Esophagus squamous epithelium (tissue), 5 donors: Measurements from ENCODE around the gene FRMPD2. TPM values are rescaled to one million over a fixed set of nuclear protein-coding genes. Genes with fewer than 3 reads are reported as not detected.
"Not testable (repeated sequence)": the region's sequence is repeated elsewhere in the genome, so short reads cannot be mapped to it uniquely, and the experiment has no call there.

Experiments
- DNase-seq: peaks from one replicate; lab custom pipeline; 2025; lab: John Stamatoyannopoulos, UW
- H3K27ac ChIP-seq, 4 donors: fragments of 200-600 bp; sonication (generic); one replicate each; pipeline ENCODE4 v1.5.1; 2016 to 2019; ENCODE audit warnings: mild to moderate bottlenecking in 1 of 4
- H3K27me3 ChIP-seq, 4 donors: fragments of 200-600 bp; sonication (generic); 1 replicate in 3 of 4; 2 replicates in 1 of 4; pipeline versions ENCODE4 v1.5.1 to v1.6.0; 2017 to 2021; ENCODE audit warnings: antibody characterized with exemption in 1 of 4
- H3K36me3 ChIP-seq, 3 donors: fragments of 200-600 bp; sonication (generic); one replicate each; pipeline ENCODE4 v1.5.1; 2016 to 2019
- H3K4me1 ChIP-seq, 3 donors: fragments of 200-600 bp; sonication (generic); one replicate each; pipeline ENCODE4 v1.5.1; 2017 to 2019
- H3K4me3 ChIP-seq, 4 donors: fragments of 200-600 bp; sonication (generic); 1 replicate in 3 of 4; 2 replicates in 1 of 4; pipeline ENCODE4 v1.5.1; 2016 to 2019; ENCODE audit warnings: mild to moderate bottlenecking in 2 of 4, moderate library complexity in 1 of 4
- H3K9me3 ChIP-seq, 3 donors: fragments of 200-600 bp; sonication (generic); one replicate each; pipeline ENCODE4 v1.5.1; 2016 to 2019
- POLR2A ChIP-seq, 4 donors: fragments of 450-650 bp; IDR thresholded peaks; one replicate each; pipeline ENCODE4 v1.6.1; 2017; ENCODE audit warnings: antibody characterized with exemption in 4 of 4, mild to moderate bottlenecking in 4 of 4, moderate library complexity in 3 of 4
- WGBS, 2 donors: methylation state at CpG; one replicate each; pipeline ENCODE4 v1.1.5; 2018; 5-methylcytosine and 5-hydroxymethylcytosine counted together
- intact Hi-C: fragments of 100-400 bp; cut with DNase I; formaldehyde crosslinking; loops from one replicate; pipeline ENCODE4 v1.15.0; 2022
- total RNA-seq, 4 donors: library from RNA; depleted of rRNA; stranded (reverse); fragments of >200 nt; gene quantifications; one replicate each; pipeline ENCODE4 v1.1.0, GENCODE V29; 2016
- TF ChIP-seq, protein P1 (sequence below), 6 experiments: fragments of 450-650 bp in 4 of 6; fragments of 200-600 bp in 2 of 6; sonication (generic) in 2 of 6; IDR thresholded peaks; one replicate each; pipeline ENCODE4 v1.5.1; 2016 to 2019; ENCODE audit warnings: antibody characterized with exemption in 6 of 6, mild to moderate bottlenecking in 4 of 6, moderate library complexity in 4 of 6
- donor health status: DM: yes; HTN: yes; CAD: no.

FRMPD2 gene
- total RNA-seq, 4 donors from 2014 or later: not detected

DNA sequence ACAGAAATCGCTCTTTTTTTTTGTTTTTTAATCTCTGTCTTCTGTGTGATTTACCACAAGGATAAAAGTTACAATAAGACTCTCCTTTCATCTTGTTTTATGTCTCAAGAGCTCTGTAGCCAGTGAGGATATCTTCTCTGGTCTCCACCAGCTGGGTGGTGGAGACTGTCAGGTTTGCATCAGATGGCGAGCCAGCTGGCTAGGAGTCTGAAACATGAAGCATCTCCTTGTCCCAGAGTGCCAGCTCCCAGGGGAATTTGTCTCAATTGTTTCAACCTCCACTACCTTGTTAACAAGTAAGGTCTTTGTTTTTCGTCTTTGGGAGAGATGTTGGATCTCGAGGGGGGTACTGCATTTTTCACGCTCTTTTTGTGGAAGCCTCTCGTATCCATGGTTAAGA is 47.3 kb downstream of the FRMPD2 start:
- no peak overlapping the region for H3K27ac ChIP-seq
- no peaks in the 10 kb centered on the region for H3K36me3 ChIP-seq
- DNase-seq: no peak
- H3K9me3 ChIP-seq: no peaks in the 10 kb centered on the region
- no peak overlapping the region for H3K4me3 ChIP-seq
- WGBS, 2 donors: 74 to 86% methylated on average over 6 of the region's 6 CpGs
- peaks cover 0 to 11% (median 0%) of the 10 kb centered on the region in 4 donors for H3K27me3 ChIP-seq
- TF ChIP-seq, protein P1, sequence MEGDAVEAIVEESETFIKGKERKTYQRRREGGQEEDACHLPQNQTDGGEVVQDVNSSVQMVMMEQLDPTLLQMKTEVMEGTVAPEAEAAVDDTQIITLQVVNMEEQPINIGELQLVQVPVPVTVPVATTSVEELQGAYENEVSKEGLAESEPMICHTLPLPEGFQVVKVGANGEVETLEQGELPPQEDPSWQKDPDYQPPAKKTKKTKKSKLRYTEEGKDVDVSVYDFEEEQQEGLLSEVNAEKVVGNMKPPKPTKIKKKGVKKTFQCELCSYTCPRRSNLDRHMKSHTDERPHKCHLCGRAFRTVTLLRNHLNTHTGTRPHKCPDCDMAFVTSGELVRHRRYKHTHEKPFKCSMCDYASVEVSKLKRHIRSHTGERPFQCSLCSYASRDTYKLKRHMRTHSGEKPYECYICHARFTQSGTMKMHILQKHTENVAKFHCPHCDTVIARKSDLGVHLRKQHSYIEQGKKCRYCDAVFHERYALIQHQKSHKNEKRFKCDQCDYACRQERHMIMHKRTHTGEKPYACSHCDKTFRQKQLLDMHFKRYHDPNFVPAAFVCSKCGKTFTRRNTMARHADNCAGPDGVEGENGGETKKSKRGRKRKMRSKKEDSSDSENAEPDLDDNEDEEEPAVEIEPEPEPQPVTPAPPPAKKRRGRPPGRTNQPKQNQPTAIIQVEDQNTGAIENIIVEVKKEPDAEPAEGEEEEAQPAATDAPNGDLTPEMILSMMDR (IDR thresholded peaks at IDR 0.05): no peak
- no peak for TF ChIP-seq POLR2A (IDR thresholded peaks at IDR 0.05)
- intact Hi-C loops: no loop called here
- no peaks in the 10 kb centered on the region for H3K4me1 ChIP-seq

DNA sequence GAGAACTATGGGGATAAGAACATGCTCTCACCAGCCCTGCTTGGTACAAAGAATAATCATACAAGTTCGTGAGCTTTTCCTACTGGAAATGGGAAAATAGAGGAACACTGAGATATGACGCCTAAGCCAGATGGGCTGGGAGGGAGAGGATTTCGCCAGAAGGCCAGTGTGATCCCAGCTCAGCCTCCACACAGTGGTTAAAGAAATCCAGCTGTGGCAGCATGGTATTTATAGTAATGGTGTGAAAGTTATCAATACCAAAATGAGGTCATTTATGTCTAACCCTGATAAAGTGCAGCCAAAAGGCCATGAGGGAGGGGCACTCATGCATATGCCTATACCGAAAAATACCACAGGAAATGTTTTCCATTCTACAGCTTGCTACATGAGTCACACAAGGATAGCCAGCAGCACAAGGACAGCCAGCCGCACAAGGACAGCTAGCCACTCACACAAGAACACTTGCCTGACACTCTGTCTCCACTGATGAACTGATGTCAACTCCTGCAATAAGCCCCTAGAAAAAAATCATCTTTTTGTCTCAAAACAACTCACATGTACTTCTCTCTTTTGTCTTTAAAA is 49.4 kb downstream of the FRMPD2 start:
- no peaks in the 10 kb centered on the region for H3K4me1 ChIP-seq
- no peak for DNase-seq
- H3K4me3 ChIP-seq: no peak overlapping the region
- no peaks in the 10 kb centered on the region for H3K9me3 ChIP-seq
- 51 to 67% methylated on average over 5 of the region's 5 CpGs for WGBS, 2 donors
- TF ChIP-seq POLR2A (IDR thresholded peaks at IDR 0.05): no peak
- TF ChIP-seq, protein P1 (IDR thresholded peaks at IDR 0.05): no peak
- H3K27me3 ChIP-seq: peaks cover 0 to 13% (median 0%) of the 10 kb centered on the region in 4 donors
- H3K36me3 ChIP-seq: no peaks in the 10 kb centered on the region
- H3K27ac ChIP-seq: no peak overlapping the region
- intact Hi-C loops: no loop called here

DNA sequence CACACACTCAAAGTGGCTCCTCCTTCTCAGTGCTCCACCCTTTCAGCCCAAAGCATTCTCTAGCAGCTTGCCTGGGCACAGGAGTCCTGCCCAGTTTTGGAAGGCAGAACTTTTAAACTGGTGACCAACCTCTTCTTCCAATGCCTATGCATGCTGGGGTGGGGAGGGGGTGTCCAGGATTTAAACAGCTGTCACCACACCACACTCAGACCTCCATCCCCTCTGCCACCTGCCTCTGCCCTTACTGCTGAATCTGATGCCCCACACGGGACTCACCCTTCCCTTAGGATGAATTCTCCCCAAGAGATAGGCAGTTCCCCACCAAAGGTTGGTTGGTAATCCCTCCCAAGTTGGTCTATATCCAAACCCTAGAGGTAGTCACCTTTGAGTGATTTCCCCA is 50.2 kb downstream of the FRMPD2 start:
- Histone ChIP-seq H3K9me3 (no peaks in the 10 kb centered on the region), H3K4me1 (no peaks in the 10 kb centered on the region), H3K27ac (no peak overlapping the region), H3K4me3 (no peak overlapping the region), H3K36me3 (no peaks in the 10 kb centered on the region), H3K27me3 (peaks cover 0 to 15% (median 0%) of the 10 kb centered on the region in 4 donors)
- DNase-seq: no peak
- 64 to 71% methylated on average over 1 of the region's 1 CpG for WGBS, 2 donors
- TF ChIP-seq, protein P1 (IDR thresholded peaks at IDR 0.05): no peak
- no peak for TF ChIP-seq POLR2A (IDR thresholded peaks at IDR 0.05)
- intact Hi-C loops: no loop called here

DNA sequence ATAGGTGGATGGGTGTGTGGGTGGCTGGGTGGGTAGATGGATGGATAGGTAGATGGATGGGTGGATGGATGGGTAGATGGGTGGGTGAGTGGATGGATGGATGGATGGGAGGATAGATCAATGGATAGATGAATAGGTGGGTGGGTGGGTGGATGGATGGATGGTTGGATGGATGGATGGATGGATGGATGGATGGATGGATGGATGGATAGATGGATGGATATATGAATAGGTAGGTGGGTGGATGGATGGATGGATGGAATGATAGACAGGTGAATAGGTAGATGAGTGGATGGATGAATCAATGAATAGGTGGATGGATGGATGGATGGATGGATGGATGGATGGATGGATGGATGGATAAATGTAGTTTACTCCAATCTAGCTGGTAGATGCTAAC is 52.7 kb downstream of the FRMPD2 start:
- TF ChIP-seq POLR2A (IDR thresholded peaks at IDR 0.05): no peak
- TF ChIP-seq, protein P1 (IDR thresholded peaks at IDR 0.05): no peak
- DNase-seq: no peak
- Histone ChIP-seq H3K9me3 (no peaks in the 10 kb centered on the region), H3K27ac (no peak overlapping the region), H3K36me3 (no peaks in the 10 kb centered on the region), H3K27me3 (peaks cover 0 to 21% (median 0%) of the 10 kb centered on the region in 4 donors), H3K4me3 (no peak overlapping the region), H3K4me1 (no peaks in the 10 kb centered on the region)
- intact Hi-C loops: no loop called here

DNA sequence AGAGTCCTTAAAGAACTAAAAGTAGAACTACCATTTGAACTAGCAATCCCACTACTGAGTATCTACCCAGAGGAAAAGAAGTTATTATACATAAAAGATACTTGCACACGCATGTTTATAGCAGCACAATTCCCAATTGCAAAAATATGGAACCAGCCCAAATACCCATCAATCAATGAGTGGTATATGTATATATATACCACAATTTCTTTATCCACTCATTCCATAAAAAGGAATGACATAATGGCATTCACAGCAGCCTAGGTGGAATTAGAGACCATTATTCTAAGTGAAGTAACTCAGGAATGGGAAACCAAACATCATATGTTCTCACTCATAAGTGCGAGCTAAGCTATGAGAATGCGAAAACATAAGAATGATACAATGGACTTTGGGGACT is 53.5 kb downstream of the FRMPD2 start:
- H3K27me3 ChIP-seq: peaks cover 0 to 21% (median 0%) of the 10 kb centered on the region in 4 donors
- H3K4me3 ChIP-seq, H3K27ac ChIP-seq, DNase-seq, H3K4me1 ChIP-seq, H3K9me3 ChIP-seq, intact Hi-C loops, H3K36me3 ChIP-seq: not testable (repeated sequence)
- 90 to 92% methylated on average over 3 of the region's 3 CpGs for WGBS, 2 donors
